ENCODE measurements around the gene CMSS1.

DNA sequence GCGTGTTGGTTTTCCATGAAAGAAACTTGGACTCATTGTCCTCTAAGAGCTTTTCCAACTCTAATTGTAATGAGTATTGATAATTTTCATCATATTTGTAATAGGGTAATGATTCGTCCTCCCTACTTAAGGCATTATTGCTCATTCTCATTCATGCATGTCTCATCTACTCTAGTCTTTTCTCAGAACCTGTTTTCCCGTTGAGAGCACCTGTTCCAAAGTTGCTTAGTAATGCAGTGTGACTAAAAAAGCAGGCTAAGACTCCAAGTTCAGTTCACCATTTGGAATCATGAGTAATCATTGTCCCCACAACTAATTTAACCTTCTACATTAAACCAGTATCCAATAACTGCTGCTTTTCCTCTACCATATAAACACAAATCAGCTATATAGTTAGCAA is 212.7 kb downstream of the CMSS1 start:
- TF ChIP-seq POLR2AphosphoS5 (IDR thresholded peaks at IDR 0.05): no peak
- TF ChIP-seq, protein P1, sequence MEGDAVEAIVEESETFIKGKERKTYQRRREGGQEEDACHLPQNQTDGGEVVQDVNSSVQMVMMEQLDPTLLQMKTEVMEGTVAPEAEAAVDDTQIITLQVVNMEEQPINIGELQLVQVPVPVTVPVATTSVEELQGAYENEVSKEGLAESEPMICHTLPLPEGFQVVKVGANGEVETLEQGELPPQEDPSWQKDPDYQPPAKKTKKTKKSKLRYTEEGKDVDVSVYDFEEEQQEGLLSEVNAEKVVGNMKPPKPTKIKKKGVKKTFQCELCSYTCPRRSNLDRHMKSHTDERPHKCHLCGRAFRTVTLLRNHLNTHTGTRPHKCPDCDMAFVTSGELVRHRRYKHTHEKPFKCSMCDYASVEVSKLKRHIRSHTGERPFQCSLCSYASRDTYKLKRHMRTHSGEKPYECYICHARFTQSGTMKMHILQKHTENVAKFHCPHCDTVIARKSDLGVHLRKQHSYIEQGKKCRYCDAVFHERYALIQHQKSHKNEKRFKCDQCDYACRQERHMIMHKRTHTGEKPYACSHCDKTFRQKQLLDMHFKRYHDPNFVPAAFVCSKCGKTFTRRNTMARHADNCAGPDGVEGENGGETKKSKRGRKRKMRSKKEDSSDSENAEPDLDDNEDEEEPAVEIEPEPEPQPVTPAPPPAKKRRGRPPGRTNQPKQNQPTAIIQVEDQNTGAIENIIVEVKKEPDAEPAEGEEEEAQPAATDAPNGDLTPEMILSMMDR (IDR thresholded peaks at IDR 0.05): no peak
- TF ChIP-seq POLR2A (IDR thresholded peaks at IDR 0.05): no peak
- no peak for TF ChIP-seq EP300 (IDR thresholded peaks at IDR 0.05)
